SU-DHL-6 (cell line): ENCODE measurements around the gene IFIT5.

Experiments
- H2AFZ ChIP-seq: fragments of 200-600 bp; sonication (generic); 2 replicates; pipeline ENCODE4 v1.6.1; 2014; ENCODE audit warnings: low read depth, mild to moderate bottlenecking, moderate library complexity, mixed read lengths, antibody characterized with exemption, low read length; ENCODE audit not compliant: severe bottlenecking
- H3F3A ChIP-seq: fragments of 200-600 bp; shearing (Covaris generic); 2 replicates; pipeline ENCODE4 v1.6.0; 2016; ENCODE audit warnings: antibody characterized with exemption, mild to moderate bottlenecking; ENCODE audit not compliant: insufficient read depth
- H3K27ac ChIP-seq: fragments of 200-600 bp; sonication (generic); 2 replicates; pipeline ENCODE4 v1.5.1; 2016; ENCODE audit warnings: low read depth, mild to moderate bottlenecking, low read length, moderate library complexity, mixed read lengths
- H3K27me3 ChIP-seq: fragments of 200-600 bp; sonication (generic), shearing (Covaris generic); 2 replicates; pipeline ENCODE4 v1.6.0; 2014; ENCODE audit warnings: mild to moderate bottlenecking, low read length
- H3K36me3 ChIP-seq: fragments of 200-600 bp; sonication (generic); 2 replicates; pipeline ENCODE4 v1.6.1; 2014; ENCODE audit warnings: mild to moderate bottlenecking, low read length, mixed read lengths
- H3K4me2 ChIP-seq: fragments of 300-600, 200-600 bp; shearing (Covaris generic), sonication (generic); 2 replicates; pipeline ENCODE4 v1.6.0; 2014; ENCODE audit warnings: low read length, low read depth, mild to moderate bottlenecking; ENCODE audit not compliant: poor library complexity, severe bottlenecking
- H3K4me3 ChIP-seq: fragments of 200-600 bp; sonication (generic); 2 replicates; pipeline ENCODE4 v1.5.1; 2014; ENCODE audit warnings: antibody characterized with exemption, low read length, mild to moderate bottlenecking, mixed read lengths; ENCODE audit not compliant: insufficient read depth, poor library complexity, severe bottlenecking
- H3K79me2 ChIP-seq: fragments of 200-600 bp; sonication (generic); 2 replicates; pipeline ENCODE4 v1.6.1; 2014; ENCODE audit warnings: mild to moderate bottlenecking, low read length, moderate library complexity; ENCODE audit not compliant: insufficient read depth
- H3K9ac ChIP-seq: fragments of 200-600 bp; sonication (generic); 2 replicates; pipeline ENCODE4 v1.7.0; 2014; ENCODE audit warnings: mild to moderate bottlenecking, low read length
- H3K9me2 ChIP-seq: fragments of 200-600 bp; sonication (generic); replicated peaks from 2 replicates; pipeline ENCODE4 v1.6.1; 2014; ENCODE audit warnings: low read length; ENCODE audit not compliant: insufficient read depth
- H3K9me3 ChIP-seq: fragments of 200-600 bp; sonication (generic); 2 replicates; pipeline ENCODE4 v1.6.1; 2014; ENCODE audit warnings: low read length, mixed read lengths; ENCODE audit not compliant: insufficient read depth
- H4K20me1 ChIP-seq: fragments of 200-600 bp; sonication (generic); 2 replicates; pipeline ENCODE4 v1.6.1; 2014; ENCODE audit warnings: low read depth, mild to moderate bottlenecking, antibody characterized with exemption, low read length, moderate library complexity, mixed read lengths
- CTCF ChIP-seq: fragments of 200-600 bp; sonication (generic); IDR thresholded peaks from one replicate; pipeline ENCODE4 v1.5.1; 2017; ENCODE audit warnings: antibody characterized with exemption, mild to moderate bottlenecking, low read length, moderate library complexity; ENCODE audit not compliant: insufficient read depth, poor library complexity, severe bottlenecking
- EZH2phosphoT487 ChIP-seq: fragments of 200-600 bp; sonication (generic), shearing (Covaris generic); conservative IDR thresholded peaks from 2 replicates; pipeline ENCODE4 v1.6.1; 2018; ENCODE audit warnings: mild to moderate bottlenecking, antibody characterized with exemption, low read length, moderate library complexity, mixed read lengths

IFIT5 gene

DNA sequence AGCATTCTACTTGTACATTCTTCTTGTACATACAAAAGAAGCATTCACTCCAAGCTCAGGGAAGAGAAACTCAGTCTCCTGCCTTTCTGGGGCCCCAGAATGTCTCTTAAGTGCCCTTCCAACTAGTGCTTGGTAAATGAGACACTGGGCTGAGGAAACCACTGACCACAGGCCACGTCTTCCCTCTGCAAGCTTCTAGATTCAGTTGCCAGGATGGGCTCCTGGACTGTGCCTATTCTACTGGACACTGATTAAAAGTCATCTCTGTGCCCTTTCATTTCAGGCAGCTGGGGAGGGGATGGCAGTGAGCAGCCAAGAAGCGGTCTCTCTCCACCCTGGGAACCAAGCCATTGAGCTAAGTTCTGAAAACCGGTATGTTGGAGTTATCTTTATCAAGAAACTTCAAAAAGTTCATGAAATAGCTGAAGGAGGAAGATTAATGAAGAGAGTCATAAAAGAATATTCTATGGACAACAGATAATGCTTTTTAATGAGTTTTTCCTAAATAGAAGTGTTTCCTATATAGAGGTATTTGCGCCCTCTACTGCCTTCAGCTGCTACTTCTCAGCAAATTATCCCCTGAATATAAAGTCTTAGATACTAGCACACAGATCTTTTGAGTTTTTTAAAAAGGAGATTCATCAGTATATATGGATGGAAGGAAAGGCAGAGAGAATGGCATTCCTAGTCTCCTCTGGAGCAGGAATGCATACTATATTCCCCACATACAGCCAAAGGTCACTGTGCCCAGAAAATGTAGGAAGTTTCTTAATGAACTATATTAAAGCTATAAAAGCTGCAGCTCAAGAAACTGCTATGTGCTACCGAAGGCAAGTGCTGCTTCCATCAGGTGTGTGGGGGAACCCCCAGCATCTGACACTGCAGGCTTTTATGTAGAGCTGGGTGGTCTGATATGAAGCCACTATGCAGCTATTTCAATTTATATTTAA is 44.9 kb upstream of the IFIT5 start:
- no peaks in the 10 kb centered on the region for H3K27me3 ChIP-seq
- H3F3A ChIP-seq: no peaks in the 10 kb centered on the region
- H3K9me2 ChIP-seq: no peaks in the 10 kb centered on the region
- H3K79me2 ChIP-seq: no peaks in the 10 kb centered on the region
- H3K4me2 ChIP-seq: no peak overlapping the region
- TF ChIP-seq EZH2phosphoT487 (no peak), CTCF (peak; percentile 63)
- H4K20me1 ChIP-seq: no peaks in the 10 kb centered on the region
- no peak overlapping the region for H3K9ac ChIP-seq
- H2AFZ ChIP-seq: no peak overlapping the region
- H3K27ac ChIP-seq: no peak overlapping the region
- H3K4me3 ChIP-seq: no peak overlapping the region
- no peaks in the 10 kb centered on the region for H3K9me3 ChIP-seq
- no peaks in the 10 kb centered on the region for H3K36me3 ChIP-seq

GRCh38 chr10:89371079-89371478 is 43.3 kb upstream of the IFIT5 start:
- no peak overlapping the region for H3K4me3 ChIP-seq
- H3K79me2 ChIP-seq: no peaks in the 10 kb centered on the region
- H3F3A ChIP-seq: no peaks in the 10 kb centered on the region
- no peaks in the 10 kb centered on the region for H3K36me3 ChIP-seq
- no peak overlapping the region for H3K4me2 ChIP-seq
- H3K9me2 ChIP-seq: no peaks in the 10 kb centered on the region
- H3K27ac ChIP-seq: no peak overlapping the region
- H2AFZ ChIP-seq: no peak overlapping the region
- no peaks in the 10 kb centered on the region for H3K9me3 ChIP-seq
- no peak overlapping the region for H3K9ac ChIP-seq
- no peaks in the 10 kb centered on the region for H3K27me3 ChIP-seq
- TF ChIP-seq EZH2phosphoT487: no peak
- no peak for TF ChIP-seq CTCF
- H4K20me1 ChIP-seq: no peaks in the 10 kb centered on the region

- no peaks in the 10 kb centered on the region for H3F3A ChIP-seq
- TF ChIP-seq EZH2phosphoT487 (no peak), CTCF (no peak)
- H4K20me1 ChIP-seq: no peaks in the 10 kb centered on the region
- H3K4me3 ChIP-seq: no peak overlapping the region
- no peak overlapping the region for H2AFZ ChIP-seq
- H3K79me2 ChIP-seq: no peaks in the 10 kb centered on the region
- no peaks in the 10 kb centered on the region for H3K9me3 ChIP-seq
- no peak overlapping the region for H3K9ac ChIP-seq
- H3K4me2 ChIP-seq: no peak overlapping the region
- no peak overlapping the region for H3K27ac ChIP-seq
- no peaks in the 10 kb centered on the region for H3K27me3 ChIP-seq
- no peaks in the 10 kb centered on the region for H3K36me3 ChIP-seq
- no peaks in the 10 kb centered on the region for H3K9me2 ChIP-seq
Observed at GRCh38 chr10:89371987-89372386, 42.4 kb upstream of the IFIT5 start.
